HG02973 (cell line): ENCODE data around the gene C1QTNF7.
A peak's percentile ranks its signal among the peaks of the same experiment; 100 is the strongest.

Experiments used
- ATAC-seq: cut with Tn5 transposase; IDR thresholded peaks from one replicate; pipeline ENCODE4 v1.9.1; 2021; ENCODE audit warnings: moderate library complexity; ENCODE audit not compliant: unreplicated experiment

Gene C1QTNF7

DNA sequence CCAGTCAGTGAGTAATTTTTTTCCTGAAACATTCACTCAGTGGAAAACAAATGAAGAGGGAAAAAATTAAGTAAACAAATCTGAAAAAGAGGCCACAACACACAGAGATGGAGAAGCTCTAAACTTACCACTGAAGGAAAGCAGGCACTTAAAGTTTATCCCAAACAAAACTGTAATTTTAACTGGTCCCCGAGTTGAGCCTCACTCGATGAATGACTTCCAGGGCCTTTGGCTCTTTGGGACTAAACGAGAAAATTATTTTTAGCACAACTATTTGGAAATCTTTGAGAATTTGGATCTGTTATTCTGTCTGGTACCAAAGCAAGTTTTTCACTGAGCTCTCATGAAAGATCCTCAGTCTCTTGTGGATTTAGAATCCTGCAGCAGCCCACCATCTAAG is at the start of gene C1QTNF7:
C1QTNF7 (plus strand) TSS at position 333 of the 400 bp plus-strand sequence. CDS start 7,711 bp downstream, outside the sequence.
- ATAC-seq, result no peak

GRCh38 chr4:15378062-15378461 is 49.8 kb upstream of the C1QTNF7 start:
- no peak for ATAC-seq

GRCh38 chr4:15378493-15378892 is 49.3 kb upstream of the C1QTNF7 start:
- no peak for ATAC-seq

- no peak for ATAC-seq
Observed at GRCh38 chr4:15381806-15382338, 46.0 kb upstream of the C1QTNF7 start.

- no peak for ATAC-seq
Observed at GRCh38 chr4:15382669-15383273, 45.1 kb upstream of the C1QTNF7 start.

GRCh38 chr4:15385515-15385914 is 42.3 kb upstream of the C1QTNF7 start:
- no peak for ATAC-seq

DNA sequence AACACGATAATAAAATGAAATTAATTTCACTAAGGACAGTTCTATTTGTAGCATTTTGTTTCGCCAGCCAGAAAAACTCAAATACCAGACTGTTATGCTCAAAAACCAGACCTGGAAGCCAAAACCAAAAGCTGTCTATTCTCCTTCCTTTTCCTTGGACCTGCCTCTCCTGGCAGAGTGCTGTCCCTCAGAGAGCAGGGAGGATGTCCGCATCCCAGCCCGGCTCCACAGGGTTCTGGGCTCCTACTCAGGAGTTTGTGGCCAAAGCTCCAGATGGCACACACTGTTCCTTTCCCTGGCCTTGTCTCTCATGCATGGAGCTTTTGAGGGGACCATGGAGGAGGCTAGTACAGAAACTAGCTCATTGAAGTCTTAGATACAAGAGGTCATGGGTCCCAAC is 41.9 kb upstream of the C1QTNF7 start:
- no peak for ATAC-seq

- no peak for ATAC-seq
Observed at GRCh38 chr4:15390494-15390893, 37.3 kb upstream of the C1QTNF7 start.

DNA sequence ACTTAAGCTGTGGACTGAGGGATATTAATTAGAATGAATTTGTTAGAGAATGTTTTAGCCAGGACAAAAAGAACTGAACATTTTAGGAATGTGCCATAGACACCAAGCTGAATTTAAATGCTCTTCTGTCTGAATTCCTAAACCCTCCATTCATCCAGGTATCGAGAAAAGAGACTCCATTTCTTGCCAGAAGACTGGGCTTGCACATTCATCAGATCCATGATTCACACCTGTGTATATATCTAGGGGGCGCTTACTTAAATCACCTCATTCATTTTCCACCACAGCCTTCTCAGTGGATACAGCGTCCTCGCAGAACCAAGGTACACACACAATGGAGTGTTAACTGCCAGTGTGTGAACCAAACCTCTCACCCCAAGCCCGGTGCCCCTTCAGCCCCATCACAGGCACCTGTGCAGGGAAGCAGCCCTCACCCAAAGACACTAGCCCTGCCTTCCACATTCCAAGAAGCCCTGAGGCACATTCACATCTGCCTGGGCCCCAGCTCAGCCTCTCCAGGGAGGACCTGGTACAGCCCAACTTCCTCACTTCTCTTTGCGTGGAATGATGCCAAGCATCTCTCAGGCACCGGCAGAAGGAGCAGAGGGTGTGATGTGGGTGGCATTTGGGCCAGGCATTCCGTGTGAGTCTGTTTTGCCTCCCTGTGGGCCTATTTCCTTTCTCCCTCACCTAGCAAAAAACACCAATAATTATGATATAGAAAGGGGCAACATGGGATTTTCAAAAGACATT is 35.6 kb upstream of the C1QTNF7 start:
- ATAC-seq, result no peak

- no peak for ATAC-seq
Observed at GRCh38 chr4:15395311-15395710, 32.5 kb upstream of the C1QTNF7 start.

GRCh38 chr4:15396157-15396800 is 31.6 kb upstream of the C1QTNF7 start:
- ATAC-seq, result peak; percentile 71

GRCh38 chr4:15398001-15398400 is 29.8 kb upstream of the C1QTNF7 start:
- no peak for ATAC-seq

DNA sequence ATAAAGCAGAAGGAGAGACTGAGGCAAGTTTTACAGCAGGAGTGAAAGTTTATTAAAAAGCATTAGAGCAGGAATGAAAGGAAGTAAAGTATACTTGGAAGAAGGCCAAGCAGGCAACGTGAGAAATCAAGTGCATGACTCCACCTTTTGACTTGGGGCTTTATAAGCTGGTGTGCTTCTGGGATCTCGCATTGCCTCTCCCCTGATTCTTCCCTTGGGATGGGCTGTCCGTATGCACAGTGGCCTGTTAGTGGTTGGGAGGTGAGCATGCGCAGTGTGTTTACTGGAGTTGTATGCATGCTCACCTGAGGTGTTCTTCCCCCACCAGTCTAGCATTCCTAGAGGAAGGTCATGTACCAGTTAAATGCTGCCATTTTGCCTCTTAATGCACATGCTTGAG is 29.1 kb upstream of the C1QTNF7 start:
- no peak for ATAC-seq

GRCh38 chr4:15400226-15400625 is 27.6 kb upstream of the C1QTNF7 start:
- ATAC-seq, result no peak

GRCh38 chr4:15400981-15401671 is 26.7 kb upstream of the C1QTNF7 start:
- no peak for ATAC-seq

DNA sequence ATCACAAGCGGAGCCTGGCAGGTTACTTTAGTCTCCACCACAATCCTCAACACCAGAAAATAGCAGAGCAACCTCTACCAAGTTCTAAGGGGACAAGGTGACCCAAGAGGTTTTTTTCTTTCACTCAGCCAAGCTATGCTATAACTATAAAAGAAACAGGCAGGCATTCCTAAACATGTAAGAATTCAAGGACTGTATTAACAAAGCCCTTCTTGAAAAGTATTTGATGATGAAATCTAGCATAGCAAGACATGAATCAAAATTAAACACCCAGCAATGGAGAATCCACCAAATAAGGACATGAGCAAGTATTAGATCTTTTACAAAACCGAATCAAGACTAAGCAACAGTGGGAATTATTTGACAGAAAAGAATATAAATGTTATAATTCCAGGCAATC is 25.7 kb upstream of the C1QTNF7 start:
- ATAC-seq, result no peak

GRCh38 chr4:15402974-15403373 is 24.9 kb upstream of the C1QTNF7 start:
- ATAC-seq, result no peak

GRCh38 chr4:15405018-15405417 is 22.8 kb upstream of the C1QTNF7 start:
- no peak for ATAC-seq

DNA sequence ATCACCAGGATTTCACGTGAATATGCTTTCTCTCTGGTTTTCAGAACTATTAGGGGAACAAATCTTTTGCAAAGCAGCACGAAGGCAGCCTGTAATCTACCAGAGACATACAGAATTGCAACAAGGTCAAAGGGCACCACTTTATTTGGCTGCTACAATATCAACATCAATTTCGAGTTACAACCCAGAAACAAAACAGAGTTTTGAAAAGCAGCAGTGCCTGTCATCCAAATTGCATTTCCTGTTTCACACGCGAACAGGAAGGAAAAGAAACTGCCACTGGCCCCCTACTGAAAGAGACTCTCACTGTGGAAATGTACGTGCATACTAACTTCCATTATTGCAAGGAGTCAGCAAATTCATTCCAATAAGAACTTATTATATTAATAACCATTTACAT is 17.1 kb upstream of the C1QTNF7 start:
- ATAC-seq, result no peak

- ATAC-seq, result no peak
Observed at GRCh38 chr4:15412461-15412860, 15.4 kb upstream of the C1QTNF7 start.

GRCh38 chr4:15413010-15413622 is 14.7 kb upstream of the C1QTNF7 start:
- ATAC-seq, result no peak
